Fibroblast of the aortic adventitia (primary cell): ENCODE data around the gene PHACTR3. TPM values are rescaled to one million over a fixed set of nuclear protein-coding genes. Genes with fewer than 3 reads are reported as not detected.

Source experiments
- DNase-seq: peaks from one replicate; pipeline ENCODE4 v3.0.0-alpha.2; 2010; ENCODE audit warnings: low read depth
- H3K4me3 ChIP-seq: 2 replicates; pipeline ENCODE4 v1.5.1; 2011; ENCODE audit warnings: low read depth, mild to moderate bottlenecking, control low read depth, low read length, moderate library complexity
- total RNA-seq: library from RNA; depleted of rRNA; stranded (reverse); fragments of >200 nt; gene quantifications from 2 replicates; pipeline ENCODE4 v1.2.3, GENCODE V29; 2012; ENCODE audit warnings: low replicate concordance
- TF ChIP-seq, protein P1 (sequence below): IDR thresholded peaks from 2 replicates; pipeline ENCODE4 v1.5.1; 2011; ENCODE audit warnings: mild to moderate bottlenecking, low read length, control low read depth, inconsistent platforms; ENCODE audit not compliant: insufficient read depth

PHACTR3 gene
- total RNA-seq, 1 donor: not detected

DNA sequence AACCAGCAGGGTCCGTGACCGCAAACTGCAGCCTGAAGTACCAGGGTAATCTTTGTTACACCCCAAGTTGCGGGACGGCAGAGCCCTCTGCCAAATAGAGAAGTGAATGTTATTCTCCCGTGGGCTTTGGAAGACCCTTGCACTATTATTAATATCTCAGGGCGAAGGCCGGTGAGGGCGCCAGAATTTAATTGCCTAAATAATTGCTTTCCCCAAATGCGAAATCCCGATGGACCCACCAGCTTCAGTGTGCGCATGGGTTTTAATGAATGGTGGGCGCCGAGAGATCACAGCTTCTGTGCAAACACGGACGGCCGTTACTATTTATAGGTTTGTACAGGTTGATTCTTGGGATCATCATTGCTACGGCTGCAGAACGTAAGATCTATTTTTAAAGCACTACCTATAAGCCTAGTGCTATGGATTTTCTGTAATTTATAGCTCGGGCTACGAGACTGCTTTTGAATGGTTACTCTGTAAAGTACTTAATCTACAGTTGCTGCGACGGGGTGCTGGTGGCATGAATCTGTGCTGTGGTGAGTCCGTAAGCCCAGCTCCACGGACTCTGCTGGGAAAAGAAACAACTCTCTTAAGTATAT, 15.2 kb upstream of the PHACTR3 start:
- TF ChIP-seq, protein P1, sequence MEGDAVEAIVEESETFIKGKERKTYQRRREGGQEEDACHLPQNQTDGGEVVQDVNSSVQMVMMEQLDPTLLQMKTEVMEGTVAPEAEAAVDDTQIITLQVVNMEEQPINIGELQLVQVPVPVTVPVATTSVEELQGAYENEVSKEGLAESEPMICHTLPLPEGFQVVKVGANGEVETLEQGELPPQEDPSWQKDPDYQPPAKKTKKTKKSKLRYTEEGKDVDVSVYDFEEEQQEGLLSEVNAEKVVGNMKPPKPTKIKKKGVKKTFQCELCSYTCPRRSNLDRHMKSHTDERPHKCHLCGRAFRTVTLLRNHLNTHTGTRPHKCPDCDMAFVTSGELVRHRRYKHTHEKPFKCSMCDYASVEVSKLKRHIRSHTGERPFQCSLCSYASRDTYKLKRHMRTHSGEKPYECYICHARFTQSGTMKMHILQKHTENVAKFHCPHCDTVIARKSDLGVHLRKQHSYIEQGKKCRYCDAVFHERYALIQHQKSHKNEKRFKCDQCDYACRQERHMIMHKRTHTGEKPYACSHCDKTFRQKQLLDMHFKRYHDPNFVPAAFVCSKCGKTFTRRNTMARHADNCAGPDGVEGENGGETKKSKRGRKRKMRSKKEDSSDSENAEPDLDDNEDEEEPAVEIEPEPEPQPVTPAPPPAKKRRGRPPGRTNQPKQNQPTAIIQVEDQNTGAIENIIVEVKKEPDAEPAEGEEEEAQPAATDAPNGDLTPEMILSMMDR: no peak
- DNase-seq: no peak
- no peak overlapping the region for H3K4me3 ChIP-seq

- H3K4me3 ChIP-seq: no peak overlapping the region
- no peak for DNase-seq
- TF ChIP-seq, protein P1: no peak
These were observed 13.3 kb upstream of the PHACTR3 start for GRCh38 chr20:59591061-59591460.

DNA sequence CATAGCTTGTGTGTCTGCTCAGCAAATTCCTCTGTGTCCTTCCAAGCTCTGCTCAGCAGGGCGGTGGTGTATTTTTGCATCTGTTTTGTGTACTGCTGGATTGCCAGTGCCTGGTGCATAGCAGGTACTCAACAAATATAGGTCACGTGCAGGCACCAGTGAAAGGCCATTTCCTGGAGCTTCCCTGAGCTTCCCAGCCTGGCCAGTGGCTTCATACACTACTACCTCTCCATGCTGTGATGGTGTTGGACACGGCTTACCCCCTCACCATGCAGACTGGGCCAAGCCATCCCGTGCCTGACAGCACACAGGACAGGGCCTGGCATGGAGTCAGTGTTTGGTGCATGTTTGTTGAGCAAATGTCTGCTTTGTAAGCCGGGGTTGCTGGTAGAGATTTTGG, 7.7 kb upstream of the PHACTR3 start:
- no peak overlapping the region for H3K4me3 ChIP-seq
- no peak for DNase-seq
- TF ChIP-seq, protein P1: no peak

DNA sequence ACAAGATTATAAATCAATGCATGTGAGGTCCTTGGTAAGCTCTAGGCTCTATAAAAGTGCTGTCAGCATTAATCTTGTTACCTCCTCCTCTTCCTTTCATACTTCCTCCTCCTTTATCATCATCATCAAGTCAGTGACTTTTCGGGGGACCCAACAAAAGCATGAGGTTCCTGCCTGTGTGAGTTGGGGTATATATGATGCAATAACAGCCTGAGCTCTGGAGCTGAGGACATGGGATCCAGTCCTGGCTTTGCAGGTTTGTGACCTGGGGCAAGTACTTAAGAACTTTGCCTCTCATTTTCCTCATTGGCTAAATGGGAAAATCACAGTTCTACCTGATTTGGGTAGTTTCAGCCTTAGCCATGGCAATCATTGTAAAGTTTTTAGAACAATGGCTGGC, 7.1 kb upstream of the PHACTR3 start:
- TF ChIP-seq, protein P1: no peak
- no peak overlapping the region for H3K4me3 ChIP-seq
- DNase-seq: no peak

- peak; percentile 1 for DNase-seq
These were observed 5.6 kb upstream of the PHACTR3 start for GRCh38 chr20:59598625-59599310.

DNA sequence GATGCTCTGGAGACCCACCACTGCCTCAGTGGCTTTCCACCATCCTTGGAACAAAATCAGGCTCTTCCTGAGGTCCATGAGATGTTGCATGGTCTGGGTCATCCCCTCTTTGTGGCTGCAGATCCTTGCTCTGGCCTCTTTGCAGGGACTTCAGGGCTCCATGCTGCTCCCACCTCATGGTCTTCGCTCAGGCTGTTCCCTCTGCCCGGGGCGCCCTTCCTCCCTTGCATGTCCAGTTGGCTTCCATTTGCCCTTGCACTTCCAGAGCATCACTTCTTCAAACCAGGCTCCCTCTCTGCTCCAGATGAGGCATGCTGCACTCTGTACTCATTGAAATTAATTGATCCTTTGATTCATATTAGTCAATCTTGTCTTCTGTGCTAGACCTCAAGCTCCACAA, 4.4 kb upstream of the PHACTR3 start:
- H3K4me3 ChIP-seq: no peak overlapping the region
- TF ChIP-seq, protein P1: no peak
- no peak for DNase-seq

More at GRCh38 chr20:59598625-59599310, 5.6 kb upstream of the PHACTR3 start:
- H3K4me3 ChIP-seq: no peak overlapping the region
- TF ChIP-seq, protein P1: peak; percentile 47
